SK-N-SH (cell line): ENCODE measurements around the gene IFNL4. TPM values are rescaled to one million over a fixed set of nuclear protein-coding genes. Genes with fewer than 3 reads are reported as not detected.

ENCODE experiments used
- CTCF ChIA-PET: fragments of 300-600, 350-600 bp; formaldehyde crosslinking; extraction: SDS; loops from one replicate; lab custom pipeline; 2021; lab: Yijun Ruan, JAX
- POLR2A ChIA-PET: fragments of 350-600 bp; sonication (Branson Sonifier 250); formaldehyde crosslinking; extraction: SDS; loops from one replicate; lab custom pipeline; 2020; ENCODE audit warnings: antibody characterized with exemption, inconsistent platforms; lab: Yijun Ruan, JAX
- DNase-seq: peaks from one replicate; pipeline ENCODE4 v3.0.0; 2012
- H2AFZ ChIP-seq: fragments of 200-600 bp; sonication (generic); 2 replicates; pipeline ENCODE4 v1.8.1; 2016; ENCODE audit warnings: antibody characterized with exemption, mild to moderate bottlenecking, low read depth
- H3F3A ChIP-seq: fragments of 200-600 bp; sonication (generic); replicated peaks from 2 replicates; pipeline ENCODE3; 2016; ENCODE audit warnings: antibody characterized with exemption, mild to moderate bottlenecking; ENCODE audit not compliant: insufficient read depth
- H3K27ac ChIP-seq, 2 experiments: fragments of 200-500 bp in 1 of 2; fragments of 200-600 bp in 1 of 2; sonication (Bioruptor generic) in 1 of 2; sonication (generic), shearing (Covaris generic) in 1 of 2; 2 replicates each; pipeline versions ENCODE4 v1.5.1 to v1.6.1; 2014 to 2016; ENCODE audit warnings: low read depth in 2 of 2, inconsistent platforms in 1 of 2, low read length in 1 of 2, mild to moderate bottlenecking in 1 of 2, mixed read lengths in 1 of 2
- H3K27me3 ChIP-seq: fragments of 200-600 bp; sonication (generic), shearing (Covaris generic); 2 replicates; pipeline ENCODE4 v1.6.1; 2016; ENCODE audit warnings: mixed run types; ENCODE audit not compliant: insufficient read depth
- H3K36me3 ChIP-seq, 2 experiments: fragments of 200-500 bp in 1 of 2; fragments of 200-600 bp in 1 of 2; sonication (Bioruptor generic) in 1 of 2; sonication (generic) in 1 of 2; replicated peaks in 1 of 2; 2 replicates each; pipeline versions ENCODE3 to v1.5.1; 2014 to 2016; ENCODE audit warnings: low read length in 1 of 2, mild to moderate bottlenecking in 1 of 2; ENCODE audit not compliant: insufficient read depth in 2 of 2, control insufficient read depth in 1 of 2
- H3K4me1 ChIP-seq, 2 experiments: fragments of 200-500 bp in 1 of 2; fragments of 200-600 bp in 1 of 2; sonication (Bioruptor generic) in 1 of 2; sonication (generic), shearing (Covaris generic) in 1 of 2; 2 replicates each; pipeline versions ENCODE4 v1.5.1 to v1.6.1; 2014 to 2016; ENCODE audit warnings: low read depth in 1 of 2, low read length in 1 of 2, mixed run types in 1 of 2; ENCODE audit not compliant: insufficient read depth in 2 of 2, control insufficient read depth in 1 of 2
- H3K4me2 ChIP-seq: fragments of 200-600 bp; sonication (generic), shearing (Covaris generic); 2 replicates; pipeline ENCODE4 v1.6.1; 2017; ENCODE audit warnings: mixed run types
- H3K4me3 ChIP-seq, 2 experiments: fragments of 200-500 bp in 1 of 2; fragments of 200-600 bp in 1 of 2; sonication (Bioruptor generic) in 1 of 2; sonication (generic), shearing (Covaris generic) in 1 of 2; 2 replicates each; pipeline versions ENCODE4 v1.5.1 to v1.8.1; 2014 to 2016; ENCODE audit warnings: low read depth in 2 of 2, inconsistent platforms in 1 of 2, low read length in 1 of 2, mild to moderate bottlenecking in 1 of 2, mixed read lengths in 1 of 2, moderate library complexity in 1 of 2
- H3K79me2 ChIP-seq: fragments of 200-600 bp; sonication (generic); 2 replicates; pipeline ENCODE4 v1.8.1; 2017; ENCODE audit warnings: mild to moderate bottlenecking; ENCODE audit not compliant: insufficient read depth
- H3K9ac ChIP-seq: fragments of 200-600 bp; sonication (generic); 2 replicates; pipeline ENCODE4 v1.6.1; 2017; ENCODE audit warnings: mixed run types
- H3K9me2 ChIP-seq: fragments of 200-600 bp; sonication (generic); 2 replicates; pipeline ENCODE4 v1.6.1; 2017; ENCODE audit warnings: mixed run types
- H3K9me3 ChIP-seq: fragments of 200-600 bp; sonication (generic); 2 replicates; pipeline ENCODE4 v1.6.1; 2017; ENCODE audit warnings: mixed run types, mild to moderate bottlenecking, moderate library complexity
- H4K20me1 ChIP-seq: fragments of 200-600 bp; sonication (generic); 2 replicates; pipeline ENCODE4 v1.6.1; 2017; ENCODE audit warnings: mild to moderate bottlenecking, mixed run types; ENCODE audit not compliant: insufficient read depth
- CHD2 ChIP-seq: fragments of 150-350 bp; IDR thresholded peaks from 2 replicates; pipeline ENCODE4 v1.6.1; 2018; ENCODE audit warnings: low read length; ENCODE audit not compliant: partially characterized antibody
- EZH2phosphoT487 ChIP-seq: fragments of 200-600 bp; sonication (generic); IDR thresholded peaks from 2 replicates; pipeline ENCODE4 v1.6.1; 2017; ENCODE audit warnings: low read depth, mixed run types, mild to moderate bottlenecking, antibody characterized with exemption, moderate library complexity, borderline replicate concordance
- FOXJ3 ChIP-seq: sonication (generic); formaldehyde crosslinking; IDR thresholded peaks from 2 replicates; pipeline ENCODE4 v1.5.1; 2020; ENCODE audit warnings: mild to moderate bottlenecking, missing genetic modification reagents
- FOXM1 ChIP-seq: IDR thresholded peaks from 2 replicates; pipeline ENCODE4 v1.4.0; 2012; ENCODE audit warnings: low read depth, mild to moderate bottlenecking
- GABPA ChIP-seq: IDR thresholded peaks from 2 replicates; pipeline ENCODE4 v1.4.0; 2012; ENCODE audit warnings: low read depth, mild to moderate bottlenecking
- MEF2A ChIP-seq: IDR thresholded peaks from 2 replicates; pipeline ENCODE4 v1.4.0; 2012; ENCODE audit warnings: low read depth, borderline replicate concordance
- MXI1 ChIP-seq: IDR thresholded peaks from 2 replicates; pipeline ENCODE4 v1.6.1; 2012; ENCODE audit warnings: mild to moderate bottlenecking, low read depth, low read length, improper control_type of control experiment
- NFIC ChIP-seq: IDR thresholded peaks from 2 replicates; pipeline ENCODE4 v1.4.0; 2012; ENCODE audit warnings: borderline replicate concordance
- NRF1 ChIP-seq: IDR thresholded peaks from 2 replicates; pipeline ENCODE4 v1.6.1; 2012; ENCODE audit warnings: low read depth, mild to moderate bottlenecking, low read length
- POLR2AphosphoS5 ChIP-seq: IDR thresholded peaks from 2 replicates; pipeline ENCODE4 v1.6.1; 2012; ENCODE audit warnings: low read depth, low read length
- RAD21 ChIP-seq: IDR thresholded peaks from 2 replicates; pipeline ENCODE4 v1.6.1; 2012; ENCODE audit warnings: mild to moderate bottlenecking, low read length
- RCOR1 ChIP-seq: fragments of 150-350 bp; IDR thresholded peaks from 2 replicates; pipeline ENCODE4 v1.6.1; 2017; ENCODE audit warnings: antibody characterized with exemption, low read length
- REST ChIP-seq: IDR thresholded peaks from 2 replicates; pipeline ENCODE4 v1.6.1; 2012; ENCODE audit warnings: mild to moderate bottlenecking, low read depth, low read length, moderate library complexity
- RFX5 ChIP-seq: IDR thresholded peaks from 2 replicates; pipeline ENCODE4 v1.6.1; 2012; ENCODE audit warnings: mild to moderate bottlenecking, improper control_type of control experiment, low read length
- SIN3A ChIP-seq: IDR thresholded peaks from 2 replicates; pipeline ENCODE4 v1.6.1; 2012; ENCODE audit warnings: low read depth, mild to moderate bottlenecking, low read length, moderate library complexity, borderline replicate concordance
- SMC3 ChIP-seq: IDR thresholded peaks from 2 replicates; pipeline ENCODE4 v1.6.1; 2012; ENCODE audit warnings: low read depth, low read length, improper control_type of control experiment
- TCF12 ChIP-seq: IDR thresholded peaks from 2 replicates; pipeline ENCODE4 v1.4.0; 2012
- TEAD4 ChIP-seq: IDR thresholded peaks from 2 replicates; pipeline ENCODE4 v1.4.0; 2012; ENCODE audit warnings: mild to moderate bottlenecking, borderline replicate concordance; ENCODE audit not compliant: insufficient read depth
- YY1 ChIP-seq: IDR thresholded peaks from 2 replicates; pipeline ENCODE4 v1.4.0; 2012; ENCODE audit warnings: low read depth, mild to moderate bottlenecking
- WGBS: methylation state at CpG from one replicate; pipeline ENCODE4 v1.1.6; 2017; ENCODE audit warnings: low lambda C conversion rate; 5-methylcytosine and 5-hydroxymethylcytosine counted together
- polyA plus RNA-seq, 3 experiments: library from polyadenylated mRNA; depleted of rRNA; stranded (reverse); fragments of >200 nt; gene quantifications; 2 replicates each; pipeline ENCODE4 v1.2.3, GENCODE V29; 2012
- TF ChIP-seq, protein P1 (sequence below): fragments of 200-600 bp; sonication (generic); IDR thresholded peaks from 2 replicates; pipeline ENCODE4 v1.6.1; 2017; ENCODE audit warnings: antibody characterized with exemption, mild to moderate bottlenecking, moderate library complexity
- TF ChIP-seq, protein P2 (sequence below): IDR thresholded peaks from 2 replicates; pipeline ENCODE4 v1.4.0; 2012; ENCODE audit warnings: low read depth, borderline replicate concordance
- TF ChIP-seq, protein P3 (sequence below): IDR thresholded peaks from 2 replicates; pipeline ENCODE4 v1.4.0; 2012; ENCODE audit warnings: low read depth, borderline replicate concordance
- TF ChIP-seq, protein P4 (sequence below): IDR thresholded peaks from 2 replicates; pipeline ENCODE4; 2012

IFNL4 gene
- polyA plus RNA-seq, 1 of the 3 experiments (the other 2 are of a cell fraction) = not detected

DNA sequence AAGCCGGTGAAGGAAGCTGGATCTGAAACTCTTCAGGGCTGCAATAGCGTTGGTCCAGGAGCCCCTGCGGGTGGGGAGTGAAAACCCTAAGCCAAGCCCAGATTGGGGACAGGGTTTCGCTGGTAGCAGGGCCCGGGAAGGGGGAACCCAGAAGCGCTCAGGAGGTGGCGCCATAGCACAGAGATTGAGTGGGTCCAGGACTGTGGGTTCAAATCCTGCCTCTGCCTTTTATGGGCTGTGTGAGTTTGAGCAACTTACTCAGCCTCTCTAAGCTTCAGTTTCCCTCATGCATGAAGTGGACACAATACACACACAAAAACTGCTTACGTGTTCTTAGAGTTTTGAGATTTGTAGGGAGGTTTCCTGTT lies 36.3 kb downstream of the IFNL4 start:
- WGBS = 22% methylated on average over 8 of the region's 8 CpGs
- no peaks in the 10 kb centered on the region for H4K20me1 ChIP-seq
- no peaks in the 10 kb centered on the region for H3K9me3 ChIP-seq
- no peaks in the 10 kb centered on the region for H3F3A ChIP-seq
- no peaks in the 10 kb centered on the region for H3K27me3 ChIP-seq
- H3K4me1 ChIP-seq = no peaks in the 10 kb centered on the region
- CTCF ChIA-PET = interaction anchor here (1.0 to 1.9 kb wide), 4 partner anchors 9 to 153 kb away, joined by 3 to 7 read pairs (median 4); no protein-coding TSS in a partner anchor
- H3K27ac ChIP-seq = no peak overlapping the region
- peak; percentile 66 for DNase-seq
- H3K4me2 ChIP-seq = no peak overlapping the region
- H3K79me2 ChIP-seq = no peaks in the 10 kb centered on the region
- no peak overlapping the region for H3K4me3 ChIP-seq
- H3K9ac ChIP-seq = no peak overlapping the region
- no peaks in the 10 kb centered on the region for H3K9me2 ChIP-seq
- H3K36me3 ChIP-seq = no peaks in the 10 kb centered on the region
- POLR2A ChIA-PET = no interaction called here
- H2AFZ ChIP-seq = no peak overlapping the region
- no peak for TF ChIP-seq REST
- no peak for TF ChIP-seq TCF12
- TF ChIP-seq FOXJ3 (CRISPR knock-in tag) = no peak
- no peak for TF ChIP-seq GABPA
- no peak for TF ChIP-seq FOXM1
- TF ChIP-seq MXI1 = no peak
- no peak for TF ChIP-seq RCOR1
- peak; percentile 56 for TF ChIP-seq SMC3
- no peak for TF ChIP-seq YY1
- TF ChIP-seq NFIC = no peak
- TF ChIP-seq, protein P1, sequence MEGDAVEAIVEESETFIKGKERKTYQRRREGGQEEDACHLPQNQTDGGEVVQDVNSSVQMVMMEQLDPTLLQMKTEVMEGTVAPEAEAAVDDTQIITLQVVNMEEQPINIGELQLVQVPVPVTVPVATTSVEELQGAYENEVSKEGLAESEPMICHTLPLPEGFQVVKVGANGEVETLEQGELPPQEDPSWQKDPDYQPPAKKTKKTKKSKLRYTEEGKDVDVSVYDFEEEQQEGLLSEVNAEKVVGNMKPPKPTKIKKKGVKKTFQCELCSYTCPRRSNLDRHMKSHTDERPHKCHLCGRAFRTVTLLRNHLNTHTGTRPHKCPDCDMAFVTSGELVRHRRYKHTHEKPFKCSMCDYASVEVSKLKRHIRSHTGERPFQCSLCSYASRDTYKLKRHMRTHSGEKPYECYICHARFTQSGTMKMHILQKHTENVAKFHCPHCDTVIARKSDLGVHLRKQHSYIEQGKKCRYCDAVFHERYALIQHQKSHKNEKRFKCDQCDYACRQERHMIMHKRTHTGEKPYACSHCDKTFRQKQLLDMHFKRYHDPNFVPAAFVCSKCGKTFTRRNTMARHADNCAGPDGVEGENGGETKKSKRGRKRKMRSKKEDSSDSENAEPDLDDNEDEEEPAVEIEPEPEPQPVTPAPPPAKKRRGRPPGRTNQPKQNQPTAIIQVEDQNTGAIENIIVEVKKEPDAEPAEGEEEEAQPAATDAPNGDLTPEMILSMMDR = peak; percentile 45
- no peak for TF ChIP-seq TEAD4
- no peak for TF ChIP-seq MEF2A
- no peak for TF ChIP-seq NRF1
- TF ChIP-seq, protein P2, sequence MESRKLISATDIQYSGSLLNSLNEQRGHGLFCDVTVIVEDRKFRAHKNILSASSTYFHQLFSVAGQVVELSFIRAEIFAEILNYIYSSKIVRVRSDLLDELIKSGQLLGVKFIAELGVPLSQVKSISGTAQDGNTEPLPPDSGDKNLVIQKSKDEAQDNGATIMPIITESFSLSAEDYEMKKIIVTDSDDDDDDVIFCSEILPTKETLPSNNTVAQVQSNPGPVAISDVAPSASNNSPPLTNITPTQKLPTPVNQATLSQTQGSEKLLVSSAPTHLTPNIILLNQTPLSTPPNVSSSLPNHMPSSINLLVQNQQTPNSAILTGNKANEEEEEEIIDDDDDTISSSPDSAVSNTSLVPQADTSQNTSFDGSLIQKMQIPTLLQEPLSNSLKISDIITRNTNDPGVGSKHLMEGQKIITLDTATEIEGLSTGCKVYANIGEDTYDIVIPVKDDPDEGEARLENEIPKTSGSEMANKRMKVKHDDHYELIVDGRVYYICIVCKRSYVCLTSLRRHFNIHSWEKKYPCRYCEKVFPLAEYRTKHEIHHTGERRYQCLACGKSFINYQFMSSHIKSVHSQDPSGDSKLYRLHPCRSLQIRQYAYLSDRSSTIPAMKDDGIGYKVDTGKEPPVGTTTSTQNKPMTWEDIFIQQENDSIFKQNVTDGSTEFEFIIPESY = no peak
- TF ChIP-seq POLR2AphosphoS5 = no peak
- TF ChIP-seq RAD21 = peak; percentile 70
- TF ChIP-seq, protein P3, sequence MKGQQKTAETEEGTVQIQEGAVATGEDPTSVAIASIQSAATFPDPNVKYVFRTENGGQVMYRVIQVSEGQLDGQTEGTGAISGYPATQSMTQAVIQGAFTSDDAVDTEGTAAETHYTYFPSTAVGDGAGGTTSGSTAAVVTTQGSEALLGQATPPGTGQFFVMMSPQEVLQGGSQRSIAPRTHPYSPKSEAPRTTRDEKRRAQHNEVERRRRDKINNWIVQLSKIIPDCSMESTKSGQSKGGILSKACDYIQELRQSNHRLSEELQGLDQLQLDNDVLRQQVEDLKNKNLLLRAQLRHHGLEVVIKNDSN = no peak
- TF ChIP-seq, protein P4, sequence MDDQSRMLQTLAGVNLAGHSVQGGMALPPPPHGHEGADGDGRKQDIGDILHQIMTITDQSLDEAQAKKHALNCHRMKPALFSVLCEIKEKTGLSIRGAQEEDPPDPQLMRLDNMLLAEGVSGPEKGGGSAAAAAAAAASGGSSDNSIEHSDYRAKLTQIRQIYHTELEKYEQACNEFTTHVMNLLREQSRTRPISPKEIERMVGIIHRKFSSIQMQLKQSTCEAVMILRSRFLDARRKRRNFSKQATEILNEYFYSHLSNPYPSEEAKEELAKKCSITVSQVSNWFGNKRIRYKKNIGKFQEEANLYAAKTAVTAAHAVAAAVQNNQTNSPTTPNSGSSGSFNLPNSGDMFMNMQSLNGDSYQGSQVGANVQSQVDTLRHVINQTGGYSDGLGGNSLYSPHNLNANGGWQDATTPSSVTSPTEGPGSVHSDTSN = no peak
- TF ChIP-seq SIN3A = no peak
- no peak for TF ChIP-seq EZH2phosphoT487
- no peak for TF ChIP-seq RFX5
- no peak for TF ChIP-seq CHD2
